Activated CD8-positive, alpha-beta T cell treated with anti-CD3 and anti-CD28 coated beads, Interleukin-2, amount 10 ng/mL, durations not matched to agents 7 days and 5 days (primary cell): ENCODE measurements around the gene FAM8A1. TPM values are rescaled to one million over a fixed set of nuclear protein-coding genes. Genes with fewer than 3 reads are reported as not detected.

Experiments used
- ATAC-seq: fragments of 150-1000 bp; cut with Tn5 transposase; one replicate; pipeline ENCODE4 v1.10.0; 2021; ENCODE audit warnings: moderate library complexity
- CTCF ChIA-PET: fragments of 350-600 bp; sonication (Branson Sonifier 250); formaldehyde crosslinking; loops from one replicate; lab custom pipeline; 2021; ENCODE audit warnings: antibody characterized with exemption; lab: Charles Lee
- POLR2A ChIA-PET: fragments of 350-600 bp; sonication (Branson Sonifier 250); formaldehyde crosslinking; loops from one replicate; lab custom pipeline; 2021; ENCODE audit warnings: antibody characterized with exemption; lab: Charles Lee
- DNase-seq: peaks from one replicate; pipeline ENCODE4 v3.0.0-alpha.2; 2020
- H3K27ac Mint-ChIP-seq: one replicate; pipeline ENCODE4 v1.8.0; 2021; ENCODE audit warnings: mild to moderate bottlenecking, mixed read lengths
- H3K27me3 Mint-ChIP-seq: one replicate; pipeline ENCODE4 v1.8.0; 2021; ENCODE audit warnings: low read depth, mixed read lengths
- H3K36me3 Mint-ChIP-seq: one replicate; pipeline ENCODE4 v1.8.0; 2021; ENCODE audit warnings: low read depth, mixed read lengths
- H3K4me1 Mint-ChIP-seq: one replicate; pipeline ENCODE4 v1.8.0; 2021; ENCODE audit warnings: low read depth, mixed read lengths
- H3K4me3 Mint-ChIP-seq: one replicate; pipeline ENCODE4 v1.8.0; 2021; ENCODE audit warnings: mild to moderate bottlenecking, mixed read lengths
- H3K9me3 Mint-ChIP-seq: one replicate; pipeline ENCODE4 v1.8.0; 2022; ENCODE audit warnings: mixed read lengths; ENCODE audit not compliant: insufficient read depth
- total RNA-seq, 2 experiments: library from RNA; stranded (reverse); gene quantifications; one replicate each; pipeline ENCODE4 v1.2.3, GENCODE V29; 2021

FAM8A1 gene
- total RNA-seq, 2 experiments from 2014 or later: 6.2 TPM

DNA sequence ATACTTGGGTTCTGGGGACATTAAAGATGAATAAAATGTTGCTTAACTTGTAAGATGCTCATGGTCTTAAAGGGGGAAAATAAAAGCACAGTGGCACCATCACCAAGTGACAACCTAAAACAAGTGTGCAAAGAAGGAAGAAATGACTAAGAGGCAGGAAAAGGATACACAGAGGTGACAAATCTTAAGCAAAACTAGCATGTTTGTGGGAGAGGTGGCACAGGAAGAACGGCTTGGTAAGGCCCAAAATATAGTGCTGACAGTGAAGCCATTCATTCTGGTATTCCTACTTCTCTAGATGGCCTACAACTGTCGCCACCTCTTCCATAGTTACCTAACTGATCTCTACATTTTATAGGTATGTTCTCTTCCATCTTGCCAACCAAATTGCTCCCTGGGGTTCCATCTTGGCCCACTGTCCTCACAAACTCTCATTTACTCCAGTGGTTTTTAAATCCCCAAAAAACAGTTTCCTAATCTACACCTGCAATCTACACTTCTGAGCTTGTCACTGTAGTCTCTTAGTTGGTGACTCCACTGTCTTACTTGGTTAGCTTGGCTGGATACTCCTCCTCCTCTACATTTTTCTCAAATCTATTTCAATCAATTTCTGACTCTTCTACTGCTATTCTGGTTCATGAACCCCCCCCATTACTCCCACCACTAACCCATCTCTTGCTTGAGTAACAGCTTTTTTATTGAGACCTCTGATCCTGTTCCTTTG is 33.5 kb downstream of the FAM8A1 start:
- Mint-ChIP-seq H3K27ac (peak overlapping the region; percentile 81), H3K9me3 (no peaks in the 10 kb centered on the region), H3K4me3 (peak overlapping the region; percentile 20), H3K4me1 (peaks cover 44% of the 10 kb centered on the region), H3K27me3 (no peaks in the 10 kb centered on the region), H3K36me3 (peaks cover 81% of the 10 kb centered on the region)
- ATAC-seq (peak; percentile 76), DNase-seq (peak; percentile 42)
- ChIA-PET CTCF (interaction anchor here (0.9 to 1.5 kb wide), 6 partner anchors 8 to 74 kb away, joined by 3 read pairs; partner anchors contain the start of gene NUP153), POLR2A (interaction anchor here (1.0 kb wide), 1 partner anchor 69 kb away, joined by 3 read pairs; no protein-coding TSS in a partner anchor)

DNA sequence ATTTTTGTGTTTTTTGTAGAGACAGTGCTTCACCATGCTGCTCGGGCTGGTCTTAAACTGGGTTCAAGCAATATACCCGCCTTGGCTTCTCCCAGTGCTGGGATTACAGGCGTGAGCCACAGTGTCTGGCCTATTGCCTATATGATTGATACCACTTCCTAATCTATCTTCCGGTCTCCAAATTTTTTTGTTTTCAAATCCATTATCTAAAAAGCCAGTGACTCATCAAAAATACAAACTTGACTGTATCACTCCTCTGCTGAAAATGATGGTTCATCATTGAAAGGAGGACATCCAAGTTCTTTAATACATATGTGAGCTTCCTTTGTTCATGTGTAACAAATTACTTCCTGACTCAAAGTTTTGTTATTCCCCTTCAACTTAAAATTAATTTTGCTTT is 35.5 kb downstream of the FAM8A1 start:
- ChIA-PET CTCF (interaction anchor here (0.7 to 1.5 kb wide), 2 partner anchors 56 to 67 kb away, joined by 3 to 4 read pairs; no protein-coding TSS in a partner anchor), POLR2A (interaction anchor here (1.5 kb wide), 1 partner anchor 70 kb away, joined by 3 read pairs; no protein-coding TSS in a partner anchor)
- Mint-ChIP-seq H3K9me3 (no peaks in the 10 kb centered on the region), H3K4me1 (peaks cover 37% of the 10 kb centered on the region), H3K36me3 (peaks cover 77% of the 10 kb centered on the region), H3K4me3 (no peak overlapping the region), H3K27ac (peak overlapping the region; percentile 34), H3K27me3 (no peaks in the 10 kb centered on the region)
- no peak for ATAC-seq
- DNase-seq: no peak

DNA sequence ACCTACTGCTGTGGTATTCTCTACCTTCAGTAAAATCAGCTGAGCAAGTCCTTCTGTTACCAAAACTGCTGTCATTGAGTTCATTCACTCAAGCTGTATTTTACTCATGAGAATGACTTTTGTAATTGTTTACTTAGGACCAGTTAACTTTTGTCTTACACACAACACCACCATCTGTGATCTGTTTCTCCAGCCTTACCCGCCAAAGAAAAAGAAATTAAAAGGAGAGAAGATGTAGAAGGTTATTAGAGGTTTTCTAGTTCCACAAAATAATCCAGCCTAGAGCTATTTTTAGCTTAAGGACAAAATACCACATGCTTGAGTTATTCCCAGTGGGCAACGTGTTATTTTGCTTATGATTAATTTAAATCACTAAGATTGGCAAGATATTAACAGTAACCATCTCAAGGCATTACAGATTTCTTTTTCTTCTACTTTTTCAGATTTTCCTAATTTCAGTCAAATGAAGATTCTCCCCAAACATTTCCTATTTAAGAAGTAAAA is 38.2 kb downstream of the FAM8A1 start:
- Mint-ChIP-seq H3K9me3 (no peaks in the 10 kb centered on the region), H3K36me3 (peaks cover 76% of the 10 kb centered on the region), H3K4me3 (no peak overlapping the region), H3K4me1 (peaks cover 22% of the 10 kb centered on the region), H3K27me3 (no peaks in the 10 kb centered on the region), H3K27ac (no peak overlapping the region)
- DNase-seq (no peak), ATAC-seq (no peak)
- ChIA-PET POLR2A (no interaction called here), CTCF (interaction anchor here (1.0 kb wide), 1 partner anchor 9 kb away, joined by 4 read pairs; no protein-coding TSS in a partner anchor)

DNA sequence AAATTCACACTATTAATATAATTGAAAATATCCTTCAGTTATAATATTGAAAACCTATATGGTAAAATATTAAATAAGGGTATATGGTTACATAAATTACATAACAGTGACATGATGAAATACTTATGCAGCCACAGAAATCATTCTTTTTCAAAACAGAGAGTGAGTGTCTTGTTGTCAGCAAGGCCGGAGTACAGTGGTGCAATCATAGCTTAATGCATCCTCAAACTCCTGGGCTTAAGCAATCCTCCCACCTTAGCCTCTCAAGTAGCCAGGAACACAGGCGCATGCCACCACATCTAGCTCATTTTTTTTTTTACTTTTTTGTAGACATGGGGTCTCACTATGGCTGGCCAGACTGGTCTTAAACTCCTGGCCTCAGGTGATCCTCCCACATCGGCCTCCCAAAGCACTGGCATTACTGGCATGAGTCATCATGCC is 40.4 kb downstream of the FAM8A1 start:
- H3K27ac Mint-ChIP-seq: no peak overlapping the region
- DNase-seq (no peak), ATAC-seq (no peak)
- CTCF ChIA-PET: no interaction called here
- peaks cover 8% of the 10 kb centered on the region for H3K4me1 Mint-ChIP-seq
- POLR2A ChIA-PET: no interaction called here
- H3K36me3 Mint-ChIP-seq: peaks cover 74% of the 10 kb centered on the region
- no peaks in the 10 kb centered on the region for H3K9me3 Mint-ChIP-seq
- H3K27me3 Mint-ChIP-seq: no peaks in the 10 kb centered on the region
- no peak overlapping the region for H3K4me3 Mint-ChIP-seq

DNA sequence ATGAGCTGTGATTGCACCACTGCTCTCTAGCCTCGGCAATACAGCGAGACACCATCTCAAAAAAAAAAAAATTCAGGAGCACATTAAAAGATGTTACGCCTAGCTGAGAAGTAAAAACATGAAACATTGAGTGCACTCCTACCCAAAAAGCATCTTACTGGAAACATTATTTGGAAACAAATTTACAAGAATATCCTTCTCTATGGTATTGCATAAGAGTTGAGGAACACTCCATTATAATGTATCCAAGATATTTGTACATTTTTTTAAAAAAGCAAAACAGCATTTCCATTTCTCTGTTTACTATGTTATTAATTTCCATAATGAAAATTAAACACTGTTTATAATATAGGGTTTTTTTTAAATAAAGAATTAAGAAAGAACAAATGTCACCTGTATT is 48.6 kb downstream of the FAM8A1 start:
- Mint-ChIP-seq H3K36me3 (peaks cover 51% of the 10 kb centered on the region), H3K27me3 (no peaks in the 10 kb centered on the region), H3K9me3 (no peaks in the 10 kb centered on the region), H3K4me1 (peaks cover 18% of the 10 kb centered on the region), H3K4me3 (no peak overlapping the region), H3K27ac (no peak overlapping the region)
- CTCF ChIA-PET: interaction anchor here (0.7 kb wide), 1 partner anchor 13 kb away, joined by 3 read pairs; no protein-coding TSS in a partner anchor
- POLR2A ChIA-PET: interaction anchor here (0.6 kb wide), 1 partner anchor 743 kb away, joined by 3 read pairs; no protein-coding TSS in a partner anchor
- ATAC-seq (no peak), DNase-seq (no peak)

DNA sequence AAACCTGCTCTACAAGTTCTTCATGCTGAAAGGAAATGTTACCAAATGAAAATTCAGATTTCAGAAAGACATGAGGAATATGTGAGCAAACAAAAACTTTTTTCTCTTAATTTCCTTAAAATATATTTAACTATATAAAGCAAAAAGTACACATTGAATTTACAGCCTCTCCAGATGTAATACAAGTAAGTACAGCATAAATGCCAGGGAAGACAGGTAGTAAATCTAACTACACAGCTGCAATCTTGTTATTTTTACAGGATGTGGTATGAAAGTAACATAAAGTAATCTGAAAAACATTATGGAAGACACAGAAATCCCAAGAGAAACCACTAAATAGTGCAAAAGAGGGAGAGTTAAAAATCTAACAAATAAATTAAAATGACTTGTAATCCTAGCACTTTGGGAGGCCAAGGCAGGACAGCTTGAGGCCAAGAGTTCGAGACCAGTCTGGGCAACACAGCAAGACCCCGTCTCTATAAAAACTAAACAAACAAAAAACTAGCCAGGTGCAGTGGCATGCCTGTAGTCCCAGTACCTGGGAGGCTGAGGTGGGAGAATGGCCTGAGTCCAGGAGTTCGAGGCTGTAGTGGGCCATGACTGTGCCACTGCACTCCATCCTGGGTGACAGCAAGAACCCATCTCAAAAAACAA is 50.7 kb downstream of the FAM8A1 start:
- Mint-ChIP-seq H3K27ac (no peak overlapping the region), H3K27me3 (no peaks in the 10 kb centered on the region), H3K4me3 (no peak overlapping the region), H3K4me1 (peaks cover 19% of the 10 kb centered on the region), H3K36me3 (peaks cover 54% of the 10 kb centered on the region), H3K9me3 (no peaks in the 10 kb centered on the region)
- ATAC-seq (no peak), DNase-seq (no peak)
- CTCF ChIA-PET: interaction anchor here (1.4 to 2.0 kb wide), 2 partner anchors 9 to 51 kb away, joined by 3 to 4 read pairs; no protein-coding TSS in a partner anchor
- POLR2A ChIA-PET: no interaction called here

DNA sequence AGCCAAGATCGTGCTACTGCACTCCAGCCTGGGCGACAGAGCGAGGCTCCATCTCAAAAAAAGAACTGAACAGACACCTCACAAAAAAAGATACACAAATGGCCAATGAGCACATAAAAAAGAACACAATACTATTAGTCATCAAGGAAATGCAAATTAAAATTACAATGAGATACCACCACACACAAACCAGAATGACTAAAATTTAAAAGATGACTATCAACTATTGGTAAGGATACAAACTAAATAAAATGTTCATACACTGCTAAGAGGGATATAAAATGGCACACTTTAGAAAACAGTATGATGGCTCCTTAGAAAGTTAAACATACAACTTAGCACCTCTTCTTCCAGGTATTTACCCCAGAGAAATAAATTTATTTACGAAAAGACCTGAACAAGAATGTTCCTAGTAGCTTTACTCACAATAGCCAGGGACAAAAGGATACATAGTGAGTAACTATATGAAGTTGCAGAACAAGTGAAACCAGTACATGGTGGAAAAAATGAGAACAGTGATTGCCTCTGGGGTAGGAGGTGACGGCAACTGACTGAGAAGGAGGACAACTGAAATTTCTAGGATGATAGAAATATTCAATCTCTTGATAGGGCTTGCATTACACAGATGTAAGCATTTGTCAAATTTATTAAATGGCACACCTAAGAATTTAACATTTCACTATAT is 53.2 kb downstream of the FAM8A1 start:
- H3K4me1 Mint-ChIP-seq: peaks cover 27% of the 10 kb centered on the region
- ATAC-seq: no peak
- POLR2A ChIA-PET: no interaction called here
- CTCF ChIA-PET: no interaction called here
- H3K4me3 Mint-ChIP-seq: no peak overlapping the region
- no peaks in the 10 kb centered on the region for H3K9me3 Mint-ChIP-seq
- H3K36me3 Mint-ChIP-seq: peaks cover 60% of the 10 kb centered on the region
- H3K27ac Mint-ChIP-seq: no peak overlapping the region
- H3K27me3 Mint-ChIP-seq: no peaks in the 10 kb centered on the region
- no peak for DNase-seq

DNA sequence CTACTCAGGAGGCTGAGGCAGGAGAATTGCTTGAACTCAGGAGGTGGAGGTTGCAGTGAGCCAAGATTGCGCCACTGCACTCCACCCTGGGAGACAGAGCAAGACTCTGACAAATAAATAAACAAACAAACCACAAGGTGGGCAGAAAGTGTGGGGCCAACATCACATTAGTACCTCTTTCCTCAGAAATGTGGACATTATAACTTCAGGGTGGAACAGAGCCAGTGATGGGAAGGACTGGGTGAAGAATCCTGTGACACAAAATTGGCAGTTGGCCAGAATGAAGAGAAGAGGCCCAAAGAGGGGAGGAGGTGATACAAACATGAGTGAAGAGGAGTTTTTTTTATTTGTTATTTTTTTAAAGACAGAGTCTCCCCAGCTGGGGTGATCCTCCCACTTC is 56.0 kb downstream of the FAM8A1 start:
- no peak for ATAC-seq
- DNase-seq: no peak
- Mint-ChIP-seq H3K4me3 (no peak overlapping the region), H3K27me3 (no peaks in the 10 kb centered on the region), H3K9me3 (no peaks in the 10 kb centered on the region), H3K27ac (no peak overlapping the region), H3K36me3 (peaks cover 60% of the 10 kb centered on the region), H3K4me1 (peaks cover 19% of the 10 kb centered on the region)
- ChIA-PET POLR2A (interaction anchor here (0.6 kb wide), 1 partner anchor 31 kb away, joined by 3 read pairs; no protein-coding TSS in a partner anchor), CTCF (interaction anchor here (1.8 kb wide), 1 partner anchor 25 kb away, joined by 5 read pairs; no protein-coding TSS in a partner anchor)

DNA sequence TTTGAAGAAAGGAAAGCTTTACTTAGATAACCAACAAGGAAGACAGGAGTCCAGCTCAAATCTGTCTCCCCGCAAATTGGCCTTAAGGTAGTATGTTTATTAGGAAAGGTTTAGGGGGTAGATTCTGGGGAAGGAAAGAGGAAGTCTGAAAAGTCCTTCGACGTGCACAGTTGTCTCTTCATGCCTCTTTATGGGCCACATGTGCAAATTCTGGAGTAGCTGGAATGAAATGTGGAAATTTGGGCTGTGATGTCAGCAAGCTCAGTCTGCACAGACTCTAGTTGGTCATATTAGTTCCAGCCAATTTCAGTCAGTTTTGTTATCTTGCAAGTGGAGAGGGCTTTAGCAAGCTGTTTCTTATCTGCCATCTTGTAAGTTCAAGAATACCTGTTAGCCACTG is 56.5 kb downstream of the FAM8A1 start:
- CTCF ChIA-PET: interaction anchor here (1.8 kb wide), 1 partner anchor 26 kb away, joined by 5 read pairs; no protein-coding TSS in a partner anchor
- H3K27me3 Mint-ChIP-seq: no peaks in the 10 kb centered on the region
- POLR2A ChIA-PET: no interaction called here
- no peak overlapping the region for H3K27ac Mint-ChIP-seq
- H3K4me1 Mint-ChIP-seq: peaks cover 19% of the 10 kb centered on the region
- DNase-seq (no peak), ATAC-seq (no peak)
- no peak overlapping the region for H3K4me3 Mint-ChIP-seq
- peaks cover 64% of the 10 kb centered on the region for H3K36me3 Mint-ChIP-seq
- H3K9me3 Mint-ChIP-seq: no peaks in the 10 kb centered on the region
